ENCODE results near the gene PDCD4. TPM values are rescaled to one million over a fixed set of nuclear protein-coding genes. Genes with fewer than 3 reads are reported as not detected.

PDCD4 gene
- total RNA-seq, 2 donors from 2014 or later = 22.1 to 22.6 TPM

- H3K4me3 ChIP-seq = no peak overlapping the region
- H3K36me3 ChIP-seq = peaks cover 38% of the 10 kb centered on the region
- H3K27me3 ChIP-seq = no peaks in the 10 kb centered on the region
- no peak for DNase-seq (ENCODE audit: low spot score)
- H3K4me1 ChIP-seq = peaks cover 0 to 68% of the 10 kb centered on the region in 2 donors
- peak overlapping the region; percentile 74 to 75 for H3K27ac ChIP-seq
- no peaks in the 10 kb centered on the region for H3K9me3 ChIP-seq
- TF ChIP-seq CTCF (IDR thresholded peaks at IDR 0.05) = no peak
These were observed 38.3 kb upstream of the PDCD4 start for GRCh38 chr10:110833234-110833940.

GRCh38 chr10:110833941-110834628, 37.6 kb upstream of the PDCD4 start:
- Histone ChIP-seq H3K27me3 (no peaks in the 10 kb centered on the region), H3K27ac (peak overlapping the region; percentile 74 to 75), H3K9me3 (no peaks in the 10 kb centered on the region), H3K4me1 (peaks cover 0 to 68% of the 10 kb centered on the region in 2 donors), H3K36me3 (peaks cover 43% of the 10 kb centered on the region), H3K4me3 (no peak overlapping the region)
- DNase-seq (ENCODE audit: low spot score) = no peak
- TF ChIP-seq CTCF (IDR thresholded peaks at IDR 0.05) = no peak

- peak; percentile 77 for DNase-seq (ENCODE audit: low spot score)
- Histone ChIP-seq H3K27me3 (no peaks in the 10 kb centered on the region), H3K4me1 (peaks cover 0 to 61% of the 10 kb centered on the region in 2 donors), H3K4me3 (no peak overlapping the region), H3K27ac (peak overlapping the region; percentile 74 to 75), H3K9me3 (no peaks in the 10 kb centered on the region), H3K36me3 (peaks cover 42% of the 10 kb centered on the region)
- no peak for TF ChIP-seq CTCF (IDR thresholded peaks at IDR 0.05)
These were observed 37.0 kb upstream of the PDCD4 start for GRCh38 chr10:110834629-110835301.

GRCh38 chr10:110835841-110836240, 35.9 kb upstream of the PDCD4 start:
- peak overlapping the region; percentile 74 to 75 for H3K27ac ChIP-seq
- H3K4me1 ChIP-seq = peaks cover 0 to 64% of the 10 kb centered on the region in 2 donors
- no peaks in the 10 kb centered on the region for H3K27me3 ChIP-seq
- no peak overlapping the region for H3K4me3 ChIP-seq
- no peak for TF ChIP-seq CTCF (IDR thresholded peaks at IDR 0.05)
- no peaks in the 10 kb centered on the region for H3K9me3 ChIP-seq
- DNase-seq (ENCODE audit: low spot score) = no peak
- peaks cover 31% of the 10 kb centered on the region for H3K36me3 ChIP-seq

GRCh38 chr10:110836706-110837105, 35.0 kb upstream of the PDCD4 start:
- peaks cover 0 to 68% of the 10 kb centered on the region in 2 donors for H3K4me1 ChIP-seq
- no peaks in the 10 kb centered on the region for H3K9me3 ChIP-seq
- TF ChIP-seq CTCF (IDR thresholded peaks at IDR 0.05) = no peak
- H3K36me3 ChIP-seq = peaks cover 23% of the 10 kb centered on the region
- DNase-seq (ENCODE audit: low spot score) = no peak
- H3K27ac ChIP-seq = peak overlapping the region; percentile 74 to 75
- no peaks in the 10 kb centered on the region for H3K27me3 ChIP-seq
- H3K4me3 ChIP-seq = no peak overlapping the region

Data from right atrium auricular region (tissue), 2 donors.